HepG2 (cell line): ENCODE results near the gene CIROP. TPM values are rescaled to one million over a fixed set of nuclear protein-coding genes. Genes with fewer than 3 reads are reported as not detected.

Experiments
- ATAC-seq: fragments of 200-7000 bp; cut with Tn5 transposase; 3 replicates; pipeline ENCODE4 v1.9.1; 2020; ENCODE audit warnings: mild to moderate bottlenecking, moderate library complexity
- BruUV-seq: library from RNA; stranded (reverse); fragments of 400-500 nt; replicated peaks from 2 replicates; lab custom pipeline; 2021; lab: Mats Ljungman, UMichigan
- CTCF ChIA-PET: fragments of 300-600 bp; formaldehyde crosslinking; extraction: SDS; loops from one replicate; lab custom pipeline; 2021; ENCODE audit warnings: low total read pairs, inconsistent platforms, low intra/inter-chr PET ratio; lab: Yijun Ruan, JAX
- POLR2A ChIA-PET: fragments of 350-600 bp; sonication (Branson Sonifier 250); formaldehyde crosslinking; loops from one replicate; lab custom pipeline; 2020; ENCODE audit warnings: antibody characterized with exemption, inconsistent platforms; lab: Yijun Ruan, JAX
- DNase-seq: peaks from one replicate; pipeline ENCODE4 v3.0.0-alpha.2; 2015; ENCODE audit warnings: low spot score
- FAIRE-seq: peaks from 3 replicates; lab custom pipeline; 2011; peaks lifted over from hg19 to GRCh38; lab: Jason Lieb, UNC
- H2AFZ ChIP-seq: one replicate; pipeline ENCODE4 v1.6.1; 2011; ENCODE audit warnings: low read length, inconsistent platforms
- H3K27ac ChIP-seq: fragments of 300-600 bp; 3 replicates; pipeline ENCODE4 v1.8.0; 2011; ENCODE audit warnings: mixed run types, mild to moderate bottlenecking, mixed read lengths, low read length, inconsistent platforms; ENCODE audit not compliant: insufficient read depth; ENCODE audit errors: extremely low read length
- H3K27me3 ChIP-seq, 2 experiments: fragments of 200-600 bp in 1 of 2; 2 replicates in 1 of 2; 3 replicates in 1 of 2; pipeline versions ENCODE4 v1.6.0 to v1.8.0; 2011; ENCODE audit warnings: low read length in 2 of 2, mild to moderate bottlenecking in 2 of 2, moderate library complexity in 2 of 2, inconsistent platforms in 1 of 2; ENCODE audit not compliant: insufficient read depth in 2 of 2, control insufficient read depth in 1 of 2
- H3K36me3 ChIP-seq, 2 experiments: fragments of 200-600 bp in 1 of 2; replicated peaks in 1 of 2; 2 replicates in 1 of 2; 3 replicates in 1 of 2; pipeline versions ENCODE4 v1.5.1 to v1.8.0; 2011; ENCODE audit warnings: low read length in 2 of 2, inconsistent platforms in 1 of 2; ENCODE audit not compliant: insufficient read depth in 2 of 2, control insufficient read depth in 1 of 2
- H3K4me1 ChIP-seq: 2 replicates; pipeline ENCODE4 v1.5.1; 2012; ENCODE audit warnings: low read length, inconsistent platforms; ENCODE audit not compliant: insufficient read depth
- H3K4me2 ChIP-seq: 2 replicates; pipeline ENCODE4 v1.6.0; 2011; ENCODE audit warnings: low read depth, low read length, inconsistent platforms
- H3K4me3 ChIP-seq, 3 experiments: fragments of 200-600 bp in 1 of 3; sonication (generic), shearing (Covaris generic) in 1 of 3; replicated peaks in 1 of 3; 2 replicates each; pipeline ENCODE4 v1.5.1; 2011 to 2016; ENCODE audit warnings: low read length in 3 of 3, inconsistent platforms in 2 of 3, low read depth in 2 of 3, mild to moderate bottlenecking in 2 of 3, control low read depth in 1 of 3, mixed read lengths in 1 of 3; ENCODE audit not compliant: insufficient read depth in 1 of 3
- H3K79me2 ChIP-seq: one replicate; pipeline ENCODE4 v1.6.1; 2011; ENCODE audit warnings: low read length, inconsistent platforms; ENCODE audit not compliant: insufficient read depth
- H3K9ac ChIP-seq: 2 replicates; pipeline ENCODE4 v1.6.0; 2011; ENCODE audit warnings: mild to moderate bottlenecking, low read depth, low read length, inconsistent platforms; ENCODE audit not compliant: insufficient read depth
- H3K9me3 ChIP-seq: 2 replicates; pipeline ENCODE4 v1.5.1; 2012; ENCODE audit warnings: mild to moderate bottlenecking, low read length
- H4K20me1 ChIP-seq: 2 replicates; pipeline ENCODE4 v1.6.0; 2011; ENCODE audit warnings: inconsistent platforms, mild to moderate bottlenecking, low read length, moderate library complexity; ENCODE audit not compliant: insufficient read depth
- AFF4 ChIP-seq: sonication (generic); formaldehyde crosslinking; IDR thresholded peaks from 2 replicates; pipeline ENCODE4 v1.4.0; 2020; ENCODE audit warnings: missing genetic modification reagents
- CEBPG ChIP-seq: IDR thresholded peaks from 2 replicates; pipeline ENCODE4 v1.6.1; 2016
- EZH2 ChIP-seq: conservative IDR thresholded peaks from 2 replicates; pipeline ENCODE4 v1.6.1; 2012; ENCODE audit warnings: mild to moderate bottlenecking, low read depth, low read length, moderate library complexity
- FOXK1 ChIP-seq: sonication (generic); formaldehyde crosslinking; IDR thresholded peaks from 2 replicates; pipeline ENCODE4 v1.4.0; 2020; ENCODE audit warnings: low read depth, missing genetic modification reagents, borderline replicate concordance
- HNRNPK ChIP-seq: fragments of 200-400 bp; formaldehyde crosslinking; IDR thresholded peaks from 2 replicates; pipeline ENCODE4 v1.6.1; 2018; ENCODE audit warnings: low read length, low read depth, moderate library complexity, mild to moderate bottlenecking; ENCODE audit not compliant: poor library complexity, severe bottlenecking
- KLF13 ChIP-seq: sonication (generic); formaldehyde crosslinking; IDR thresholded peaks from 2 replicates; pipeline ENCODE4 v1.4.0; 2020; ENCODE audit warnings: mild to moderate bottlenecking, missing genetic modification reagents
- NONO ChIP-seq, 2 experiments: fragments of 450-650 bp in 1 of 2; sonication (generic) in 1 of 2; formaldehyde crosslinking in 1 of 2; IDR thresholded peaks in 1 of 2; conservative IDR thresholded peaks in 1 of 2; 2 replicates each; pipeline versions ENCODE4 v1.6.1 to v1.8.0; 2017 to 2022; ENCODE audit warnings: mild to moderate bottlenecking in 1 of 2, missing genetic modification reagents in 1 of 2, moderate library complexity in 1 of 2
- PCBP2 ChIP-seq: fragments of 200-400 bp; formaldehyde crosslinking; optimal IDR thresholded peaks from 2 replicates; pipeline ENCODE3; 2018; ENCODE audit warnings: low read length, low read depth; ENCODE audit not compliant: poor library complexity, severe bottlenecking
- RFXANK ChIP-seq: IDR thresholded peaks from 2 replicates; pipeline ENCODE4 v1.6.1; 2016
- TRIM22 ChIP-seq: fragments of 450-650 bp; IDR thresholded peaks from 2 replicates; pipeline ENCODE4 v1.6.1; 2017
- ZGPAT ChIP-seq: IDR thresholded peaks from 2 replicates; pipeline ENCODE4 v1.6.1; 2016; ENCODE audit warnings: mild to moderate bottlenecking
- ZNF280B ChIP-seq: sonication (generic); formaldehyde crosslinking; IDR thresholded peaks from 2 replicates; pipeline ENCODE4 v1.5.0; 2020; ENCODE audit warnings: missing genetic modification reagents, mild to moderate bottlenecking, borderline replicate concordance
- WGBS: methylation state at CpG from one replicate; pipeline ENCODE4 v1.1.6; 2017; ENCODE audit warnings: low lambda C conversion rate; 5-methylcytosine and 5-hydroxymethylcytosine counted together
- in situ Hi-C: cut with HindIII; loops from 2 replicates; pipeline ENCODE4 v1.10.0; 2017; ENCODE audit warnings: low pct_unique_long_range_greater_than_20kb; ENCODE audit not compliant: extremely low pct_ligation_motif_present
- intact Hi-C: fragments of 100-400 bp; cut with micrococcal nuclease; formaldehyde crosslinking; loops from one replicate; pipeline ENCODE4 v1.10.0; 2022; ENCODE audit not compliant: unreplicated experiment
- polyA plus RNA-seq, 8 experiments: library from polyadenylated mRNA; depleted of rRNA in 3 of 8; stranded (reverse) in 7 of 8; unstranded in 1 of 8; fragments of >200 nt; fragmentation: Illumina TruSeq in 4 of 8; extraction: Trizol in 4 of 8; gene quantifications; 2 replicates each; pipeline versions ENCODE4 v1.2.1 to v1.2.3, GENCODE V29; 2011 to 2016; ENCODE audit warnings: low read depth in 4 of 8, missing spikeins in 1 of 8, mixed read lengths in 1 of 8; ENCODE audit not compliant: insufficient read depth in 1 of 8
- total RNA-seq, 5 experiments: library from RNA; depleted of rRNA; stranded (reverse); fragments of >200 nt; fragmentation: Illumina TruSeq; extraction: Trizol; gene quantifications; 2 replicates each; pipeline ENCODE4 v1.2.3, GENCODE V29; 2016; ENCODE audit warnings: low read depth in 1 of 5

CIROP gene
- total and polyA plus RNA-seq, 2 of the 13 experiments (the other 11 are each of a cell fraction or from before 2014, with no cell fraction given): 0.07 TPM; not detected in 1

- no peaks in the 10 kb centered on the region for H3K36me3 ChIP-seq
- peaks cover 25% of the 10 kb centered on the region for H3K4me1 ChIP-seq
- H3K27me3 ChIP-seq: peaks cover 39 to 79% of the 10 kb centered on the region in 2 experiments
- CTCF ChIA-PET: interaction anchor here (1.0 to 1.6 kb wide), 2 partner anchors 9 to 74 kb away, joined by 4 to 5 read pairs; no protein-coding TSS in a partner anchor
- peak; percentile 26 for ATAC-seq
- 10% methylated on average over 12 of the region's 12 CpGs for WGBS
- no TSS peak for BruUV-seq
- POLR2A ChIA-PET: interaction anchor here (1.4 to 6.6 kb wide), 3 partner anchors 18 to 106 kb away, joined by 3 to 66 read pairs (median 8); partner anchors contain the start of genes ACIN1 and C14orf119
- DNase-seq: no peak
- no peak overlapping the region for H3K9ac ChIP-seq
- H4K20me1 ChIP-seq: no peaks in the 10 kb centered on the region
- no peak overlapping the region for H3K4me3 ChIP-seq
- in situ Hi-C loops (no loop called here), intact Hi-C loops (no loop called here)
- FAIRE-seq: no peak
- no peaks in the 10 kb centered on the region for H3K9me3 ChIP-seq
- H3K4me2 ChIP-seq: no peak overlapping the region
- no peaks in the 10 kb centered on the region for H3K79me2 ChIP-seq
- no peak overlapping the region for H3K27ac ChIP-seq
- no peak overlapping the region for H2AFZ ChIP-seq
- TF ChIP-seq ZNF280B (CRISPR knock-in tag): peak; percentile 71; the same call in 1 of the 2 replicates
- peak; percentile 37; the same call in 1 of the 2 replicates for TF ChIP-seq EZH2
- peak; percentile 95; the same call in 1 of the 2 replicates for TF ChIP-seq NONO (IDR thresholded peaks at IDR 0.05)
- no peak for TF ChIP-seq NONO (CRISPR knock-in tag; conservative IDR thresholded peaks at IDR 0.05)
- TF ChIP-seq CEBPG (CRISPR knock-in tag): no peak
- no peak for TF ChIP-seq FOXK1
- TF ChIP-seq RFXANK: no peak
- TF ChIP-seq AFF4 (CRISPR knock-in tag): no peak
- no peak for TF ChIP-seq TRIM22
- TF ChIP-seq ZGPAT: no peak
- peak; percentile 30 for TF ChIP-seq PCBP2
- 0 out of 2 replicates have a peak, but pooled peaks have one; percentile 58 for TF ChIP-seq KLF13 (CRISPR knock-in tag)
- TF ChIP-seq HNRNPK: peak; percentile 69
These were observed 7.8 kb upstream of the CIROP start for GRCh38 chr14:23112359-23113178.
